ENCODE data around the gene C10orf53. TPM values are rescaled to one million over a fixed set of nuclear protein-coding genes. Genes with fewer than 3 reads are reported as not detected.
"Not testable (repeated sequence)": the region's sequence is repeated elsewhere in the genome, so short reads cannot be mapped to it uniquely, and the experiment has no call there.

C10orf53 gene
- total RNA-seq, 1 donor from 2014 or later, result not detected

DNA sequence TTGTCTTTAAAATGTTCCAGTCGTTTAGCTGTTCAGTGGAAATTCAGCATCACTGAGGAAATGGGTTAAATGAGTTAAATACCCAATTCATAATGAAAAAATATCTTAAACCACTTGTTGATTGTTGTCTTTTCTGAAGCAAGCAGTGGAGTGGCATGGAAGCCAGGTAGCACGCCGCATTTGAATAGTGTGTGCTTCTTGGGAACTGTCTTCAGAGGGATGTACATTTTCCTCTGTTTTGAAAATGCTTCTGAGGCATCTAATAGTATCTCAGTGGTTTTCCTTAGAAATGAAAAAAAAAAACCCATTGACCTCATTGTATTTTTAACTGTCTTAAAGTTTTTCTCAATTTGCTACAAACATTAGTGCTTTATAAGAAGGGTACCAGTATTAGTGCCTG lies 28.1 kb downstream of the C10orf53 start:
- H3K27me3 ChIP-seq (ENCODE audit: low read depth), result no peaks in the 10 kb centered on the region
- DNase-seq (no peak), ATAC-seq (no peak)
- H3K27ac ChIP-seq, result no peak overlapping the region
- no peaks in the 10 kb centered on the region for H3K4me1 ChIP-seq
- no peaks in the 10 kb centered on the region for H3K9me3 ChIP-seq
- H3K36me3 ChIP-seq, result no peaks in the 10 kb centered on the region
- intact Hi-C loops (cut with DNase I), result no loop called here
- H3K4me3 ChIP-seq, result no peak overlapping the region
- TF ChIP-seq, protein P1, sequence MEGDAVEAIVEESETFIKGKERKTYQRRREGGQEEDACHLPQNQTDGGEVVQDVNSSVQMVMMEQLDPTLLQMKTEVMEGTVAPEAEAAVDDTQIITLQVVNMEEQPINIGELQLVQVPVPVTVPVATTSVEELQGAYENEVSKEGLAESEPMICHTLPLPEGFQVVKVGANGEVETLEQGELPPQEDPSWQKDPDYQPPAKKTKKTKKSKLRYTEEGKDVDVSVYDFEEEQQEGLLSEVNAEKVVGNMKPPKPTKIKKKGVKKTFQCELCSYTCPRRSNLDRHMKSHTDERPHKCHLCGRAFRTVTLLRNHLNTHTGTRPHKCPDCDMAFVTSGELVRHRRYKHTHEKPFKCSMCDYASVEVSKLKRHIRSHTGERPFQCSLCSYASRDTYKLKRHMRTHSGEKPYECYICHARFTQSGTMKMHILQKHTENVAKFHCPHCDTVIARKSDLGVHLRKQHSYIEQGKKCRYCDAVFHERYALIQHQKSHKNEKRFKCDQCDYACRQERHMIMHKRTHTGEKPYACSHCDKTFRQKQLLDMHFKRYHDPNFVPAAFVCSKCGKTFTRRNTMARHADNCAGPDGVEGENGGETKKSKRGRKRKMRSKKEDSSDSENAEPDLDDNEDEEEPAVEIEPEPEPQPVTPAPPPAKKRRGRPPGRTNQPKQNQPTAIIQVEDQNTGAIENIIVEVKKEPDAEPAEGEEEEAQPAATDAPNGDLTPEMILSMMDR (IDR thresholded peaks at IDR 0.05), result no peak

DNA sequence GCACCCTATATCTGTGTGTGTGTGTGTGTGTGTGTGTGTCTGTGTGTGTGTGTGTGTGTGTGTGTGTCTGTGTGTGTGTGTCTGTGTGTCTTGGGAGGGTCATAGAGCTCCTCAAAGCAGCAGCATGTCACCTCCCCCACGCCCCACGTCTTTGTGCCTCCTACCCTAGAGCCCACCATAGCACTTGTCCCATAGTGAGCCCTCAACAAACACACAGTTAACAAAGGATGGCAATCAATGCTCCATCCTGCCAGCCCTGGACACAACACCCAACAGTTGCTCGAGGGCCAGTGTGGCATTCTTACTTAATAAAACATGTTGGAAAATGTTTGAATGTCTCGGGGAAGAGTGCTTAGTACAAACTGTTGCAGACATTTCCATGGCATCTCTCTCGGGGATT lies 30.5 kb downstream of the C10orf53 start:
- DNase-seq, result no peak
- no peak overlapping the region for H3K27ac ChIP-seq
- no peaks in the 10 kb centered on the region for H3K4me1 ChIP-seq
- intact Hi-C loops (cut with DNase I), result no loop called here
- no peaks in the 10 kb centered on the region for H3K36me3 ChIP-seq
- TF ChIP-seq, protein P1 (IDR thresholded peaks at IDR 0.05), result no peak
- H3K27me3 ChIP-seq (ENCODE audit: low read depth), result no peaks in the 10 kb centered on the region
- H3K4me3 ChIP-seq, result no peak overlapping the region
- no peak for ATAC-seq
- no peaks in the 10 kb centered on the region for H3K9me3 ChIP-seq

DNA sequence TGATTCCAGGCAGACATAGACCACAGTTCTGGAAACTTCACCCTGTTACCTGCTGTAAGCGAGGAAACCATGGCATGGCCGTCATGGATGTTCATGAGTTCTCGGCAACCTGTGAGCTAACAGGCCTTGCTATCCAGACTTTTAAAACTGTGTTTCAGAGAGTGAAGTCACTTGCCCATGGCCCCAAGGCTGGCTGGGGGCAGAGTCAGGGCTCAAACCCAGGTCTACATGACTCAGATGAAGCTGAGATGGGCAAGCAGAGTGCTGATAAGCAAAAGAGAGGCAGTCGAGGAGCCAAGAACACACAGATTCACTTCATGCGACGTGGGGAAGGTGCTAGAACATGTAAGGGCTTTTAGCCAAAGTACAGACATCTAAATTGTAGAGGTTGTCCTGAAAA lies 31.5 kb downstream of the C10orf53 start:
- Histone ChIP-seq H3K27ac (no peak overlapping the region), H3K4me3 (no peak overlapping the region), H3K36me3 (no peaks in the 10 kb centered on the region), H3K9me3 (no peaks in the 10 kb centered on the region), H3K4me1 (no peaks in the 10 kb centered on the region), H3K27me3 (ENCODE audit: low read depth) (no peaks in the 10 kb centered on the region)
- ATAC-seq, result no peak
- TF ChIP-seq, protein P1 (IDR thresholded peaks at IDR 0.05), result no peak
- intact Hi-C loops (cut with DNase I), result no loop called here
- DNase-seq, result no peak

DNA sequence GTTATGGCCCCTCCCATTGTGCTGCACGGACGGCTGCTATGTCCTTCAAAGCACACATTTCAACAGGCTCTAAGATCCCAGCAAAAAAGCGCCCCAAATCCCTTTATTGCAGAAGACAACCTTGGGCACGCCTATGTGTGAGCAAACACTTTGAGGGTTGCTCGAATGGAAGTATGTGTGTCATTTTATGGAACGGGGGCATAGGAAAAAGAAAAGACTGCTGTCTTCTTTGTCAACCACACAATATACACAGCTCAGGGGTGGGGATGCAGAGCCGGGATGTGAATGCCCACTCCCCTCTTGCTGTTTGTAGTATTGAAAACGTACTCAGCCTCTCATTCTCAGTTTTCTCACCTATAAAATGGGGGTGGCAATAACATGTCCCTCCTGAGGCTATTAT lies 32.0 kb downstream of the C10orf53 start:
- Histone ChIP-seq H3K27ac (no peak overlapping the region), H3K36me3 (no peaks in the 10 kb centered on the region), H3K4me3 (no peak overlapping the region), H3K9me3 (no peaks in the 10 kb centered on the region), H3K27me3 (ENCODE audit: low read depth) (no peaks in the 10 kb centered on the region), H3K4me1 (no peaks in the 10 kb centered on the region)
- intact Hi-C loops (cut with DNase I), result no loop called here
- ATAC-seq (no peak), DNase-seq (no peak)
- TF ChIP-seq, protein P1 (IDR thresholded peaks at IDR 0.05), result no peak

DNA sequence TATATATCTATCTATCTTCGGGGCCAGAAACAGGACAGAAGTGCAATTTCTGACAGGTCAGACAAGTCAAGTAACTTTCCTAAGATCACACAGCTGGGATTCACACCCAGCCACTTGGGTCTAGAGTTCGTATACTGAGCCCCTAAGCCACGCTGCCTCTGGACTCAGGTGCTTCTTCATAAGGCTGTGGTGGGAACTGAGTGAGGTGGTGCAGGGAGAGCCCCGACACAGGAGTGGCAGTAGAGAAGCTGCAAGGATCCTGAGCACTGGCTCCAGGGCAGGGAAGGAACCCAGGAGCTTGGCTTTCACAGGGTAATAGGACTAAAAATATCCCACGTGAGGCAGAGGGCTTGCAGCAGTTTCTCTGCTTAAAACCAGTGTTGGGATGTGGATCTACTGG lies 33.8 kb downstream of the C10orf53 start:
- Histone ChIP-seq H3K9me3 (no peaks in the 10 kb centered on the region), H3K4me1 (no peaks in the 10 kb centered on the region), H3K27ac (no peak overlapping the region), H3K27me3 (ENCODE audit: low read depth) (no peaks in the 10 kb centered on the region), H3K4me3 (no peak overlapping the region), H3K36me3 (no peaks in the 10 kb centered on the region)
- ATAC-seq, result no peak
- DNase-seq, result no peak
- TF ChIP-seq, protein P1 (IDR thresholded peaks at IDR 0.05), result no peak
- intact Hi-C loops (cut with DNase I), result no loop called here

DNA sequence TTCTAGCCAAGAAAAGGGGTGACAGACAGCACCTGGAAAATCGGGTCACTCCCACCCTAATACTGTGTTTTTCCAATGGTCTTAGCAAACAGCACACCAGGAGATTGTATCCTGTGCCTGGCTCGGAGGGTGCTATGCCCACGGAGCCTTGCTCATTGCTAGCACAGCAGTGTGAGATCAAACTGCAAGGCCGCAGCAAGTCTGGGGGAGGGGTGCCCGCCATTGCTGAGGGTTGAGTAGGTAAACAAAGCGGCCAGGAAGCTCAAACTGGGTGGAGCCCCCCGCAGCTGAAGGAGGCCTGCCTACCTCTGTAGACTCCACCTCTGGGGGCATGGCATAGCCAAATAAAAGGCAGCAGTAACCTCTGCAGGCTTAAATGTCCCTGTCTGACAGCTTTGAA lies 35.7 kb downstream of the C10orf53 start:
- H3K4me3 ChIP-seq; H3K4me1 ChIP-seq; intact Hi-C loops (cut with DNase I); ATAC-seq; H3K9me3 ChIP-seq; H3K27ac ChIP-seq; H3K36me3 ChIP-seq; H3K27me3 ChIP-seq (ENCODE audit: low read depth); DNase-seq: not testable (repeated sequence)
